ENCODE data around the gene TFF3.

The TFF3 gene

GRCh38 chr21:42315296-42315891, at the start of gene TFF3:
Gene TFF3 (minus strand): TSS chr21:42315409. CDS start chr21:42315374, 35 bp downstream.
- DNase-seq: no peak

GRCh38 chr21:42364304-42364865, 49.2 kb upstream of the TFF3 start:
- DNase-seq: no peak

GRCh38 chr21:42363312-42363711, 48.1 kb upstream of the TFF3 start:
- no peak for DNase-seq

DNA sequence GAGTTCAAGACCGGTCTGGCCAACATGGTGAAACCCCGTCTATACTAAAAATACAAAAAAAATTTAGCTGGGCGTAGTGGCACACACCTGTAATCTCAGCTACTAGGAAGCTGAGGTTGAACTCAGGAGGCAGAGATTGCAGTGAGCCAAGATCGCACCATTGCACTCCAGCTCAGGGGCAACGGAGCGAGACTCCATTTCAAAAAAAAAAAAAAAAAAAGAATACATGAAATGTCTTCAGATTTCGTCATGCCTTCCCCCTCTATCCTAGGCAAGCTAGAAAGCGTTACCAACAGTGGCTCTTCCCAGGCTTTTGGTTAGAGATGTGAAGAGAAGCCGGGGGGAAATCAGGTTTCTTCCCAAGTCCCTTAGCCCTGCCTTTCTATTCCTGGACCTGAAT, 47.5 kb upstream of the TFF3 start:
- DNase-seq: no peak

DNA sequence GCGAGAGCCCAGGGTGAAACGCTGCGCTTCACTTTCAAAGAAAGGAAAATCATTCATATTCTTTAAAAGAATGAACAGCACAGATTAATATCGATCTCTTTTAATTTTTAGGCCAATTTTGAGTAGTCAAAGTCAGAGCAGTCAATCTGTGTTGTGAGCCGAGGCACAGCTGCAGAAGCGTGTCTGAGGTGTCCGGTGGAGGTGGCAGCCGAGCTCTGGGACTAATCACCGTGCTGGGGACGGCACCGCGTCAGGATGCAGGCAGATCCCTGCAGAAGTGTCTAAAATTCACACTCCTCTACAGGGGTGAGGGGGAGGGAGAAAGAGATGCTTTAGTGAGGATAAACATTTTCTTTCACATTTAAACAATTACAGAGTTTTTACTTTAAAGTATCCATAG, 47.0 kb upstream of the TFF3 start:
- no peak for DNase-seq

DNA sequence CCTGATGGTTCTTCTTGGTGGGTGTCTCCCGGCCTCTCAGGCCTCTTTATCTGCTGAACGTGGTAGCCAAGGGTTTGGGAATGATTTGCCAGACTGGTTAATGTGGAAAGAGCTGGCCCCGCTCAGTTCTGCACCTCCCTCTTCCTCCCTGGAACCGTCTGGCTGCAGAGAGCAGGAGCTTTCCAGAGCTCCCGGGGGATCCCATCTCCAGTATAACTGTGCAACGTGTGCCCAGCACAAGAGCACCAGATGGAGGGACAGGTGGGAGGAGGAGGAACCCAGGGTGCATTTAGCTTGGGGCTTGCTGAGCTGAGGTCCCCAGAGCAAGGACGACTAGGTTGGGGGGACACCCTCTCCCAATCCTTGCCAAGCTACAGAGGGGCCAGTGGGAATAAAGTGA, 46.1 kb upstream of the TFF3 start:
- DNase-seq: no peak

DNA sequence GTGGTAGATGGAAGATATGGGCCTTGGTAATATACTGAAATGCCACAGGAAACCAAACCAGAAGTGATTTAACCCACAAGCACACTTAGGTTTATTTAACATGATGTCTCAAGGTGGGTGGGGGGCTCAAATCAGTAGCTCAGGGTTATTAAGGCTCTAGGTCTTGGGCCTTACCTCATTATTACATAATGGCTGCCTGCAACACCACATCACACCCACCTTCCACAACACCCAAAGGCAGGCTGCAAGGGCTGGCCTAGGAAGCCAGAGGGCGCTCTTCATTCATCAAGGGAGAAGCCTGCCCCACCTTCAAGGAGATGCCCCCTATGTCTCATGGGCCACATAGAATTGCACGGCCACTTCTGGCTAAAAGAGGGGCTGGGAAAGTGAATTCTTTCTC, 45.1 kb upstream of the TFF3 start:
- no peak for DNase-seq

- no peak for DNase-seq
Observed at GRCh38 chr21:42358937-42359336, 43.7 kb upstream of the TFF3 start.

DNA sequence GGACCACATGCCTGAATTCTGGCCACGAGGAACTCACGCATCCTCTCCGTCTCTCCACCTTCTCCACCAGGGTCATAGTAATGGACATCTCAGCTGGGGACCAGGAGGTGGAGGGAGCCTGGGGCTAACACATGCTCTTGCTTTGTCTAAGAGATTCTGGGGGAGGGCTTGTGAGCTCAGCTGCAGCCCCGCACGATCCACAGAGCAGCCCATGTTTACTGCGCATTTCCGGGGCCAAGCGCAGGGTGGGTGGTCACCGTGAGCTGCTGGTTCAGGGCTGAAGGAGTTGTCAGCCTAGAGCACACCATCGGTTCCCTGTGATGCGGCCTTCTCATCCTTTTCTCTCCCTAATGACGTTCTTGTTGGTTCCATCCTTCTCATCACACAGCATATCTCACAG, 43.1 kb upstream of the TFF3 start:
- DNase-seq: no peak

GRCh38 chr21:42357307-42357706, 42.1 kb upstream of the TFF3 start:
- no peak for DNase-seq

GRCh38 chr21:42356650-42357049, 41.4 kb upstream of the TFF3 start:
- DNase-seq: no peak

DNA sequence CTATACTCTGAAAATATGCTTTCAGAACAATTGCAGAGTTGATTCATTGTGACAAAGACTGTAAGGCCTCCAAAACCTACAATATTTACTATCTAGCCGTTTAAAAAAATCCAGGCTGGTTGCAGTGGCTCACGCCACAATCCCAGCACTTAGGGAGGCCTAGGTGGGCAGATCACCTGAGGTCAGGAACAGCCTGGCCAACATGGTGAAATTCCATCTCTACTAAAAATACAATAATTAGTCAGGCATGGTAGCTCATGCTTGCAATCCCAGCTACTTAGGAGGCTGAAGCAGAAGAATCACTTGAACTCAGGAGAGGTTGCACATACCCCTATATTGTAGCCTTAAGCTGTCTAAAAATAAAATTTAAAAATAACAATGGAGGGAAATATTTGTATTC, 40.8 kb upstream of the TFF3 start:
- no peak for DNase-seq

GRCh38 chr21:42353623-42354022, 38.4 kb upstream of the TFF3 start:
- DNase-seq: no peak

GRCh38 chr21:42352441-42353095, 37.4 kb upstream of the TFF3 start:
- no peak for DNase-seq

DNA sequence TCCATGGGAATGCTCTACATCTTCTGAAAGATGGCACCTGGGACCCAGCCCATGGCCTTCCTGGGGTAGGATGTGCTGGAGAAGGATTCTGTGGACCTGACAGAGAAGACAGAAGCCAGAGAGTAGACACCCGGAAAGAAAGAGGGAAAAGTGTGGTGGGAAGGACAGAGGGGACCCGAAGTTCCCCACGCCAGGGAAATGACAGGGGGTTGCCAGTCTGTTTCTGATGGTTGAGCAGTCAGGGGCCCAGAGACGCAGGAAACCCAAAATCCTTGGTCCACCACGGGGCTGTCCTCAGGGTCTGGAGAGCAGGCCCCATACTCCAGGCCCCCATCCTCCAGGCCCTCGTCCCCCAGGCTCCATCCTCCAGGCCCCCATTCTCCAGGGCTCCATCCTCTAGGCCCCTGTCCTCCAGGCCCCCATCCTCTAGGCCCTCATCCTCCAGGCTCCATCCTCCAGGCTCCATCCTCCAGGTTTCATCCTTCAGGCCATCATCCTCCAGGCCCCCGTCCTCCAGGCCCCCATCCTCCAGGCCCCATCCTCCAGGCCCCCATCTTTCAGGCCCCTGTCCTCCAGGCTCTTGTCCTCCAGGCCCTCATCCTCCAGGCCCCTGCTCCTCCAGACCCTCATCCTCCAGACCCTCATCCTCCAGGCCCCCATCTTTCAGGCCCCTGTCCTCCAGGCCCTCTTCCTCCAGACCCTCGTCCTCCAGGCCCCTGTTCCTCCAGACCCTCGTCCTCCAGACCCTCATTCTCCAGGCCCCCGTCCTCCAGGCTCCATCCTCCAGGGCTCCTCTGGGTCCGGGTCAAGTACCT, 36.6 kb upstream of the TFF3 start:
- no peak for DNase-seq

- DNase-seq: no peak
Observed at GRCh38 chr21:42350927-42351426, 35.8 kb upstream of the TFF3 start, which contains the start of gene TFF2. Gene TFF2 (minus strand): TSS chr21:42350994. CDS start chr21:42350957, 37 bp downstream.

DNA sequence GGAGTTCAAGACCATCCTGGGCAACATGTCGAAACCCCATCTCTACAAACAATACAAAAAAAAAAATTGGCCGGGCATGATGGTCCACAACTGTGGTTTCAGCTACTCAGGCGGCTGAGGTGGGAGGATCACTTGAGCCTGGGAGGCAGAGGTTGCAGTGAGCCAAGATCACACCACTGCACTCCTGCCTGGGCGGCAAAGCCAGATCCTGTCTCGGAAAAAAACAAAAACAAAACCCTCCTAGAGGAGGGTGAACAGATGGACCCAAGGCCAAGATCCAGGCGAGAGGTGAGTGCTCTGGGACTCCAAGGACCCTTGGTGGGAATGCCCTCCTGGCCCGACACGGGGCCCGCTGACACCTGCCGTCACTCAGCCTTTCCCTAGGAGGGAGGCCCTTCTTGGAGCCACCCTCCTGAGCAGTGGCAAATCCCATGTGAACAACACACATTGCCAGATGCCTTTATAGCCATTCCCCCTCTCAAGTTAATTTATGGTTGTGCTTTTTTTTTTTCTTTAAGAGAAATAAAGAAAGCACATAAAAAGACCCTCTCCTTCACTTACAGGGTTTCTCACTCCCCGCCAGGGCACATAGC, 35.2 kb upstream of the TFF3 start:
- DNase-seq: no peak

DNA sequence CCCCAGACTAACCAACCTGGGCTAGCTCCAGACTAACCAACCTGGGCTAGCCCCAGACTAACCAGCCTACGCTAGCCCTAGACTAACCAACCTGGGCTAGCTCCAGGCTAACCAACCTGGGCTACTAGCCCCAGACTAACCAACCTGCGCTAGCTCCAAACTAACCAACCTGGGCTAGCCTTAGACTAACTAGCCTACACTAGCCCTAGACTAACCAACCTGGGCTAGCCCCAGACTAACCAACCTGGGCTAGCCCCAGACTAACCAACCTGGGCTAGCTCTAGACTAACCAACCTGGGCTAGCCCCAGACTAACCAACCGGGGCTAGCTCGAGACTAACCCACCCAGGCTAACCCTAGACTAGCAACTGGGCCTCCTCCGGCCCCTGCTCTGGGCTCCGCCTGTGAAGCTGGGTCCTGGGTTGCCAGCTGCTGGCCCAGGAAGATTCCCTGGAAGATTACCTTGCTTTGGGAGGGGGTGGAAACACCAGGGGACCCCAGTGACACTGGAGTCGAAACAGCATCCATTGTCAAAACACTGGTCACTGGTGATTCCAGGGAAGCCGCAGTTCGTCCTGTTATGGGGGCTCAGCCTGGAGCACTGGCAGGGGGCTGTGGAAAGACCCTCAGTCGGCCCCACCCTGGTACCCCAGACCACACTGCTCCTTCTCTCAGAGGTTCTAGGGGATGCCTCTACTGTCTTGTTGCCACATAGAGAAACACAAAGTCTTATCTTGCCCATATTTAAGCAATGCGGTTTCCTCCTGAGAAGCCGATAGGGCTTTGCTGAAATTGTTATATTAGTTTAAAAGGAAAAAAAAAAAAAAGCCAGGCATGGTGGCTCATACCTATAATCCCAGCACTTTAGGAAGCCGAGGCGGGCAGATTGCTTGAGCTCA, 34.5 kb upstream of the TFF3 start:
- no peak for DNase-seq

DNA sequence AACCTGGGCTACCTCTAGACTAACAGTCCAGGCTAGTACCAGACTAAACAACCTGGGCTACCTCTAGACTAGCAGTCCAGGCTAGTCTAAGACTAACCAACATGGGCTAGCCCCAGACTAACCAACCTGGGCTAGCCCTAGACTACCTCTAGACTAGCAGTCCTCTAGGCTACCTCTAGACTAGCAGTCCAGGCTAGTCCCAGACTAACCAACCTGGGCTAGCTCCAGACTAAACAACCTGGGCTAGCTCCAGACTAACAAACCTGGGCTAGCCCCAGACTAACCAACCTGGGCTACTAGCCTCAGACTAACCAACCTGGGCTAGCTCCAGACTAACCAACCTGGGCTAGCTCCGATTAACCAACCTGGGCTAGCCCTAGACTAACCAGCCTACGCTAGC, 33.6 kb upstream of the TFF3 start:
- no peak for DNase-seq

GRCh38 chr21:42347601-42348327, 32.6 kb upstream of the TFF3 start:
- DNase-seq: no peak

DNA sequence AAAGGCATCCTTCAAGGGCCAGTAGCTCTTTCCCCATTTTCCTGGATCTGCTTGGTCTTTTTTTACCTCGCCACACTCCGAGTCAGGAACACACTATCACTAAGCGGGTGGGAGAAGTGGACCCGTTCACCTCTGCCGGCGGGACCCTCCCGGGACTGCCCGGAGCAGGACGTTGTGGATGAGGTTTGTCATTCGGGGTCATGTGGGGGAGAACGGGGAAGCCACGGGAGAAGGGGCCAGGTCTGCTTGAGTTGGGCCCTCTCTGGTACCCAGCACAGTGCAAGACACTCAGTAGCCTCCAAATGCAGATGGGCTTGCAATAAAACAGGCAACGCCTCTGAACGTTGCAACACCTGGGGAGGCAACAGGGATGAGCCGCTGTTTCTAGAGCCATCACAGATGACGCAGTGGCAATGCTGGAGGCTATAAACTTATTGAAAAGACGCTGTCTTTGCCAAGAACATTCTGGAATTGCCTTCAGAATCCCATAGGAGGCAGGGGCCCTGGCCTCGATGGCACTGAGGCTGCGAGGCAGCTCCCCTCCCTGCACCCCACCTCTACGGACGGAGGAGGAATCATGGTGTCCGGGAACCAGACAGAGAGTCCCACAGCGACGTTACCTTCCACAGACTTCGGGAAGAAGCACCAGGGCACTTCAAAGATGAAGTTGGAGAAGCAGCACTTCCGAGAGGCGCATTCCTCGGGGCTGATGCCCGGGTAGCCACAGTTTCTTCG, 31.8 kb upstream of the TFF3 start:
- DNase-seq: no peak
